ENCODE results near the gene DRC7.

- TF ChIP-seq CTCF (conservative IDR thresholded peaks at IDR 0.05) (no peak), ZFX (IDR thresholded peaks at IDR 0.05) (no peak)
These were observed 52.5 kb downstream of the DRC7 start for GRCh38 chr16:57747091-57747490.

Measured in C4-2B (cell line).